Left colon (tissue), 2 donors: Measurements from ENCODE around the gene RHPN2. TPM values are rescaled to one million over a fixed set of nuclear protein-coding genes. Genes with fewer than 3 reads are reported as not detected.

Experiments used
- ATAC-seq: fragments of 200-7000 bp; cut with Tn5 transposase; one replicate; pipeline ENCODE4 v1.9.1; 2020; ENCODE audit warnings: mild to moderate bottlenecking, moderate library complexity
- DNase-seq, 2 donors: peaks; one replicate each; pipeline ENCODE4 v3.0.0-alpha.2; 2020
- intact Hi-C, 2 donors: fragments of 100-400 bp; cut with DNase I in 1 of 2; cut with micrococcal nuclease in 1 of 2; formaldehyde crosslinking; loops; one replicate each; pipeline versions ENCODE4 v1.11.2 to v1.14.0; 2022; cut with DNase I, micrococcal nuclease
- total RNA-seq, 2 donors: library from RNA; stranded (reverse); fragmentation: NEBNext Ultra II Directional; extraction: Animal tissue kit (Norgen Biotek cat#: 25700); gene quantifications; one replicate each; pipeline ENCODE4 v1.2.1, GENCODE V29; 2021
- donor health status: DM: no; HTN: no; CAD: no.
- donor health status: DM: yes; HTN: yes; CAD: no.

Gene RHPN2
- total RNA-seq, 2 donors from 2014 or later, result 86.5 to 87.5 TPM

- intact Hi-C loops, result no loop called here
- ATAC-seq (no peak), DNase-seq (no peak)
These were observed 134.1 kb downstream of the RHPN2 start for GRCh38 chr19:32930567-32930966.

GRCh38 chr19:32928806-32929205, 135.9 kb downstream of the RHPN2 start:
- no peak for ATAC-seq
- intact Hi-C loops, result no loop called here
- no peak for DNase-seq

Other genes with a start within 250 kb of the RHPN2 start
- under 1 TPM; 0.31 to 0.73 TPM for gene SLC7A9, start 195.1 kb downstream of the RHPN2 start, total RNA-seq
- gene CEP89, start 92.9 kb downstream of the RHPN2 start, total RNA-seq, result 10 to 100 TPM; 10.8 to 11.4 TPM
- gene FAAP24, start 92.6 kb downstream of the RHPN2 start, total RNA-seq, result 1 to 10 TPM; 1.0 to 1.5 TPM
- 10 to 100 TPM in 1 of 2 donors, 1 to 10 TPM in 1; 8.3 to 10.9 TPM for gene GPATCH1, start 16.3 kb upstream of the RHPN2 start, total RNA-seq
- gene WDR88, start 67.2 kb upstream of the RHPN2 start, total RNA-seq, result not detected
- gene LRP3, start 129.4 kb upstream of the RHPN2 start, total RNA-seq, result 10 to 100 TPM in 1 of 2 donors, 1 to 10 TPM in 1; 7.2 to 12.4 TPM
- under 1 TPM in 1 of 2 donors, not detected in 1; 0.22 TPM for gene SLC7A10, start 161.0 kb upstream of the RHPN2 start, total RNA-seq
- gene CEBPA, start 237.6 kb upstream of the RHPN2 start, total RNA-seq, result 10 to 100 TPM; 70.6 to 73.5 TPM